IMR-90 (cell line): ENCODE results near the gene MICAL3. TPM values are rescaled to one million over a fixed set of nuclear protein-coding genes. Genes with fewer than 3 reads are reported as not detected.

ENCODE experiments used
- ATAC-seq: fragments of 200-7000 bp; cut with Tn5 transposase; 2 replicates; pipeline ENCODE4 v1.9.1; 2020; ENCODE audit warnings: low read depth, mild to moderate bottlenecking, moderate library complexity
- BruUV-seq: library from RNA; stranded (reverse); fragments of 400-500 nt; replicated peaks from 2 replicates; lab custom pipeline; 2021; lab: Mats Ljungman, UMichigan
- CTCF ChIA-PET: fragments of 300-600 bp; formaldehyde crosslinking; extraction: SDS; loops from one replicate; lab custom pipeline; 2021; ENCODE audit warnings: antibody characterized with exemption; lab: Yijun Ruan, JAX
- POLR2A ChIA-PET: fragments of 300-600 bp; sonication (Branson Sonifier 250); formaldehyde crosslinking; loops from one replicate; lab custom pipeline; 2022; ENCODE audit warnings: antibody characterized with exemption; ENCODE audit not compliant: unreplicated experiment; lab: Charles Lee
- DNase-seq: peaks from one replicate; pipeline ENCODE4 v3.0.0; 2013
- H2AFZ ChIP-seq: replicated peaks from 2 replicates; pipeline ENCODE3; 2013; ENCODE audit warnings: low read length, mild to moderate bottlenecking; ENCODE audit not compliant: poor library complexity
- H2AK5ac ChIP-seq: 2 replicates; pipeline ENCODE4 v1.6.1; 2013; ENCODE audit warnings: low read depth, low read length, inconsistent platforms
- H2AK9ac ChIP-seq: replicated peaks from 2 replicates; pipeline ENCODE3; 2013; ENCODE audit warnings: mild to moderate bottlenecking, low read depth, low read length, moderate library complexity; ENCODE audit not compliant: poor library complexity
- H2BK120ac ChIP-seq: 2 replicates; pipeline ENCODE4 v1.6.1; 2013; ENCODE audit warnings: low read depth, low read length, inconsistent platforms
- H2BK15ac ChIP-seq: 3 replicates; pipeline ENCODE4 v1.6.1; 2013; ENCODE audit warnings: low read depth, low read length, inconsistent platforms
- H2BK20ac ChIP-seq: 2 replicates; pipeline ENCODE4 v1.6.1; 2013; ENCODE audit warnings: low read depth, mild to moderate bottlenecking, inconsistent platforms, low read length, moderate library complexity
- H2BK5ac ChIP-seq: 2 replicates; pipeline ENCODE4 v1.6.1; 2013; ENCODE audit warnings: mild to moderate bottlenecking, low read depth, low read length, inconsistent platforms; ENCODE audit not compliant: poor library complexity, severe bottlenecking
- H3K14ac ChIP-seq: replicated peaks from 2 replicates; pipeline ENCODE4 v1.6.1; 2013; ENCODE audit warnings: low read depth, low read length, inconsistent platforms
- H3K18ac ChIP-seq: 2 replicates; pipeline ENCODE4 v1.6.1; 2013; ENCODE audit warnings: low read depth, low read length, control low read depth
- H3K23ac ChIP-seq: 2 replicates; pipeline ENCODE4 v1.6.1; 2013; ENCODE audit warnings: low read depth, low read length, inconsistent platforms
- H3K27ac ChIP-seq: 2 replicates; pipeline ENCODE4 v1.5.1; 2013; ENCODE audit warnings: mild to moderate bottlenecking, control low read depth, low read length; ENCODE audit not compliant: insufficient read depth
- H3K27me3 ChIP-seq: 2 replicates; pipeline ENCODE4 v1.6.1; 2013; ENCODE audit warnings: low read length; ENCODE audit not compliant: control insufficient read depth, insufficient read depth
- H3K36me3 ChIP-seq: 2 replicates; pipeline ENCODE4 v1.6.1; 2013; ENCODE audit warnings: low read length, mixed read lengths; ENCODE audit not compliant: control insufficient read depth, insufficient read depth
- H3K4ac ChIP-seq: 2 replicates; pipeline ENCODE4 v1.6.1; 2013; ENCODE audit warnings: low read depth, low read length, inconsistent platforms
- H3K4me1 ChIP-seq: 2 replicates; pipeline ENCODE4 v1.6.1; 2013; ENCODE audit warnings: low read length, mixed read lengths; ENCODE audit not compliant: control insufficient read depth, insufficient read depth
- H3K4me2 ChIP-seq: 2 replicates; pipeline ENCODE4 v1.6.1; 2013; ENCODE audit warnings: low read depth, mild to moderate bottlenecking, control low read depth, low read length, moderate library complexity
- H3K4me3 ChIP-seq: 2 replicates; pipeline ENCODE4 v1.5.1; 2013; ENCODE audit warnings: low read depth, mild to moderate bottlenecking, control low read depth, low read length, moderate library complexity; ENCODE audit not compliant: insufficient read depth
- H3K56ac ChIP-seq: 2 replicates; pipeline ENCODE4 v1.6.1; 2013; ENCODE audit warnings: low read length, inconsistent platforms; ENCODE audit not compliant: insufficient read depth; ENCODE audit errors: extremely low read depth
- H3K79me1 ChIP-seq, 2 experiments: 2 replicates each; pipeline ENCODE4 v1.6.1; 2013; ENCODE audit warnings: low read length in 2 of 2, inconsistent platforms in 1 of 2, low read depth in 1 of 2
- H3K9ac ChIP-seq: 2 replicates; pipeline ENCODE4 v1.6.1; 2013; ENCODE audit warnings: low read depth, low read length, control low read depth
- H3K9me1 ChIP-seq: 2 replicates; pipeline ENCODE4 v1.6.1; 2013; ENCODE audit warnings: low read length, inconsistent platforms; ENCODE audit not compliant: insufficient read depth
- H3K9me3 ChIP-seq: 2 replicates; pipeline ENCODE4 v1.6.1; 2013; ENCODE audit warnings: low read length; ENCODE audit not compliant: control insufficient read depth, insufficient read depth
- H4K20me1 ChIP-seq: 2 replicates; pipeline ENCODE4 v1.6.1; 2013; ENCODE audit warnings: low read length, inconsistent platforms; ENCODE audit not compliant: insufficient read depth
- H4K5ac ChIP-seq: 2 replicates; pipeline ENCODE4 v1.6.1; 2013; ENCODE audit warnings: mild to moderate bottlenecking, low read depth, low read length, control low read depth
- H4K8ac ChIP-seq, 2 experiments: 2 replicates each; pipeline ENCODE4 v1.6.1; 2013; ENCODE audit warnings: low read depth in 2 of 2, low read length in 2 of 2, control low read depth in 1 of 2, inconsistent platforms in 1 of 2
- H4K91ac ChIP-seq: 2 replicates; pipeline ENCODE4 v1.6.1; 2013; ENCODE audit warnings: low read depth, low read length, inconsistent platforms; ENCODE audit not compliant: insufficient read depth
- CEBPB ChIP-seq: IDR thresholded peaks from 2 replicates; pipeline ENCODE4 v1.6.1; 2012; ENCODE audit warnings: low read depth, low read length, improper control_type of control experiment
- FOS ChIP-seq: fragments of 150-350 bp; IDR thresholded peaks from 2 replicates; pipeline ENCODE4 v1.6.1; 2016; ENCODE audit warnings: low read depth, low read length
- MAFK ChIP-seq: IDR thresholded peaks from 2 replicates; pipeline ENCODE4 v1.6.1; 2012; ENCODE audit warnings: low read depth, low read length, improper control_type of control experiment
- RAD21 ChIP-seq: IDR thresholded peaks from 2 replicates; pipeline ENCODE4 v1.6.1; 2012; ENCODE audit warnings: low read length, improper control_type of control experiment
- SMC3 ChIP-seq: fragments of 150-350 bp; IDR thresholded peaks from 2 replicates; pipeline ENCODE4 v1.6.1; 2016; ENCODE audit warnings: low read depth, mild to moderate bottlenecking, antibody characterized with exemption, low read length, moderate library complexity
- WGBS, 2 experiments: methylation state at CpG; one replicate each; pipeline versions ENCODE4 v1.1.5 to v1.1.7; 2013; ENCODE audit warnings: missing lambda C conversion rate in 2 of 2; ENCODE audit not compliant: insufficient read length in 1 of 2; ENCODE audit errors: extremely low coverage in 2 of 2; 5-methylcytosine and 5-hydroxymethylcytosine counted together
- dilution Hi-C: fragments of 300-500 bp; cut with HindIII; formaldehyde crosslinking; loops from one replicate; pipeline ENCODE4 v1.14.3; 2018; ENCODE audit warnings: low sequenced_read_pairs; ENCODE audit not compliant: unreplicated experiment
- in situ Hi-C: fragments of 300-500 bp; cut with MboI; formaldehyde crosslinking; loops from 3 replicates; pipeline ENCODE4 v1.14.3; 2019; ENCODE audit warnings: low sequenced_read_pairs, inconsistent platforms, mixed read lengths
- intact Hi-C: fragments of 100-400 bp; cut with micrococcal nuclease; formaldehyde crosslinking; loops from 2 replicates; pipeline ENCODE4 v1.10.0; 2022
- polyA plus RNA-seq, 3 experiments: library from polyadenylated mRNA; depleted of rRNA; stranded (reverse); fragments of >200 nt; gene quantifications; 2 replicates each; pipeline ENCODE4 v1.2.3, GENCODE V29; 2012; ENCODE audit warnings: low replicate concordance in 1 of 3
- total RNA-seq: library from RNA; depleted of rRNA; stranded (reverse); fragments of >200 nt; gene quantifications from 2 replicates; pipeline ENCODE4 v1.2.3, GENCODE V29; 2012
- TF ChIP-seq, protein P1 (sequence below): fragments of 150-350 bp; IDR thresholded peaks from 2 replicates; pipeline ENCODE4 v1.6.1; 2017; ENCODE audit warnings: mild to moderate bottlenecking, antibody characterized with exemption, low read length, low read depth
- TF ChIP-seq, protein P2 (sequence below): conservative IDR thresholded peaks from 2 replicates; pipeline ENCODE4 v1.5.1; 2012; ENCODE audit warnings: mild to moderate bottlenecking, low read depth, low read length, improper control_type of control experiment

The MICAL3 gene
- total and polyA plus RNA-seq, 2 of the 4 experiments (the other 2 are of a cell fraction): 17.6 to 26.8 TPM

- Histone ChIP-seq H2BK15ac (no peak overlapping the region), H3K36me3 (peaks cover 41% of the 10 kb centered on the region), H2BK20ac (no peak overlapping the region), H2AK9ac (no peak overlapping the region), H3K56ac (no peak overlapping the region), H3K27ac (no peak overlapping the region), H4K5ac (no peak overlapping the region), H3K4me2 (no peak overlapping the region), H2AFZ (no peak overlapping the region), H3K4me3 (no peak overlapping the region), H3K9me1 (peaks cover 3% of the 10 kb centered on the region; the same call in 1 of the 2 replicates), H3K79me1 (no peaks in the 10 kb centered on the region; a peak in 1 of 4 replicates), H3K23ac (no peak overlapping the region), H3K9me3 (no peaks in the 10 kb centered on the region), H4K20me1 (no peaks in the 10 kb centered on the region), H3K14ac (no peak overlapping the region), H3K27me3 (no peaks in the 10 kb centered on the region), H2BK5ac (no peak overlapping the region), H4K8ac (no peak overlapping the region), H3K4me1 (no peaks in the 10 kb centered on the region), H3K9ac (no peak overlapping the region), H3K4ac (no peak overlapping the region), H2BK120ac (no peak overlapping the region), H3K18ac (no peak overlapping the region), H4K91ac (no peak overlapping the region), H2AK5ac (no peak overlapping the region)
- ChIA-PET POLR2A (no interaction called here), CTCF (no interaction called here)
- intact Hi-C loops: no loop called here
- no peak for TF ChIP-seq RAD21
- TF ChIP-seq, protein P1, sequence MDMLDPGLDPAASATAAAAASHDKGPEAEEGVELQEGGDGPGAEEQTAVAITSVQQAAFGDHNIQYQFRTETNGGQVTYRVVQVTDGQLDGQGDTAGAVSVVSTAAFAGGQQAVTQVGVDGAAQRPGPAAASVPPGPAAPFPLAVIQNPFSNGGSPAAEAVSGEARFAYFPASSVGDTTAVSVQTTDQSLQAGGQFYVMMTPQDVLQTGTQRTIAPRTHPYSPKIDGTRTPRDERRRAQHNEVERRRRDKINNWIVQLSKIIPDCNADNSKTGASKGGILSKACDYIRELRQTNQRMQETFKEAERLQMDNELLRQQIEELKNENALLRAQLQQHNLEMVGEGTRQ: no peak
- no peak for TF ChIP-seq FOS
- TF ChIP-seq, protein P2, sequence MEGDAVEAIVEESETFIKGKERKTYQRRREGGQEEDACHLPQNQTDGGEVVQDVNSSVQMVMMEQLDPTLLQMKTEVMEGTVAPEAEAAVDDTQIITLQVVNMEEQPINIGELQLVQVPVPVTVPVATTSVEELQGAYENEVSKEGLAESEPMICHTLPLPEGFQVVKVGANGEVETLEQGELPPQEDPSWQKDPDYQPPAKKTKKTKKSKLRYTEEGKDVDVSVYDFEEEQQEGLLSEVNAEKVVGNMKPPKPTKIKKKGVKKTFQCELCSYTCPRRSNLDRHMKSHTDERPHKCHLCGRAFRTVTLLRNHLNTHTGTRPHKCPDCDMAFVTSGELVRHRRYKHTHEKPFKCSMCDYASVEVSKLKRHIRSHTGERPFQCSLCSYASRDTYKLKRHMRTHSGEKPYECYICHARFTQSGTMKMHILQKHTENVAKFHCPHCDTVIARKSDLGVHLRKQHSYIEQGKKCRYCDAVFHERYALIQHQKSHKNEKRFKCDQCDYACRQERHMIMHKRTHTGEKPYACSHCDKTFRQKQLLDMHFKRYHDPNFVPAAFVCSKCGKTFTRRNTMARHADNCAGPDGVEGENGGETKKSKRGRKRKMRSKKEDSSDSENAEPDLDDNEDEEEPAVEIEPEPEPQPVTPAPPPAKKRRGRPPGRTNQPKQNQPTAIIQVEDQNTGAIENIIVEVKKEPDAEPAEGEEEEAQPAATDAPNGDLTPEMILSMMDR: no peak
- TF ChIP-seq SMC3: no peak
- no peak for TF ChIP-seq MAFK
- no peak for TF ChIP-seq CEBPB
- BruUV-seq: no TSS peak
- no peak for DNase-seq
- dilution Hi-C loops: no loop called here
- in situ Hi-C loops: no loop called here
- ATAC-seq: no peak
- 100% methylated on average over 3 of the region's 27 CpGs; no CpG with 5 or more reads in 1 of the 2 experiments for WGBS, 2 experiments
These were observed 159.8 kb downstream of the MICAL3 start for GRCh38 chr22:17864398-17865182.
